Measurements from ENCODE around the gene ATP11A. TPM values are rescaled to one million over a fixed set of nuclear protein-coding genes. Genes with fewer than 3 reads are reported as not detected.
"Not testable (repeated sequence)": the region's sequence is repeated elsewhere in the genome, so short reads cannot be mapped to it uniquely, and the experiment has no call there.

Gene ATP11A
- total RNA-seq, 4 donors from 2014 or later = 23.3 to 35.5 (median 31.1) TPM

DNA sequence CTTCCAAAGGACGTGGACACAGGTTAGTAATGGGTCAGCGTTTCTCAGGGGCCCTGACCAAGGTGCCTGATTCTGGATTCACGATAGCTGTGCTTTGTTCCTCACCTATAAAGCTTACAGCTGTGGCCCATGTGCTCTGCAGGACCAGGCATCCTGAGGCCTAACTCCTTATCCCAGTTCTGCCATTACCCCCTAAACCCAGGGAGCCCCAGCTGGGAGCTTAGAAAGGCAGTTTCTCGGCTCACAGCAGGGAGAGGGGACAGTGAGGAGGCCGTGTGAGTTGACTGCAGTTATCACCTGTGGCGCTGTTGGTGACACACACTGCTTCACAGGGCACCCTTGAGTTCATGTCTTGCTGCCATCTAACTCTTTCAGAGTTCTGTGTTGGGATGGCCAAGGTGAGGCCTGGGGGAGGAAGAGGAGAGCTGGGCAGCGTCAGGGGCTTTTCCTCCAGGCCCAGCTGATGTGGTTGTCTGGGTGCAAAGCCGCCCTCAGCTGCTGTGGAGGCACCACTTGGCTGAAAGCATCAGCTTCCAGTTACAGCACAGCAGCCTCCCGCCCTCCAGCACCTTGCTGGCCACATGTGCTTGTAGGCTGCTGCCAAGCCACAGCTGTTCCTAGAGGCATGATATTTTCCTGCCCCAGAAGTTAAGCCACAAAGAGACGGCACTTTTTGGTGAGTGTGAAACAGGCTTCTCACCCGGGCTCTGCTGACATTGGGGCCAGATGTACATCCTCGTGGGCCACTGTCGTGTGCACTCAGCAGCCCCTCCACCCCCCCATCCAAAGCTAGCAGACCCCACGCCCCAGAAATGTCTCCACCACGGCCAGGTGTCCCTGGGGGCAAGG lies 179.6 kb downstream of the ATP11A start:
- intact Hi-C loops (cut with DNase I; ENCODE audit: low total_unique reads) = no loop called here
- WGBS, 2 donors = 84 to 87% methylated on average over 12 to 15 of the region's 15 CpGs
- no peak for TF ChIP-seq POLR2A (IDR thresholded peaks at IDR 0.05)
- TF ChIP-seq, protein P1, sequence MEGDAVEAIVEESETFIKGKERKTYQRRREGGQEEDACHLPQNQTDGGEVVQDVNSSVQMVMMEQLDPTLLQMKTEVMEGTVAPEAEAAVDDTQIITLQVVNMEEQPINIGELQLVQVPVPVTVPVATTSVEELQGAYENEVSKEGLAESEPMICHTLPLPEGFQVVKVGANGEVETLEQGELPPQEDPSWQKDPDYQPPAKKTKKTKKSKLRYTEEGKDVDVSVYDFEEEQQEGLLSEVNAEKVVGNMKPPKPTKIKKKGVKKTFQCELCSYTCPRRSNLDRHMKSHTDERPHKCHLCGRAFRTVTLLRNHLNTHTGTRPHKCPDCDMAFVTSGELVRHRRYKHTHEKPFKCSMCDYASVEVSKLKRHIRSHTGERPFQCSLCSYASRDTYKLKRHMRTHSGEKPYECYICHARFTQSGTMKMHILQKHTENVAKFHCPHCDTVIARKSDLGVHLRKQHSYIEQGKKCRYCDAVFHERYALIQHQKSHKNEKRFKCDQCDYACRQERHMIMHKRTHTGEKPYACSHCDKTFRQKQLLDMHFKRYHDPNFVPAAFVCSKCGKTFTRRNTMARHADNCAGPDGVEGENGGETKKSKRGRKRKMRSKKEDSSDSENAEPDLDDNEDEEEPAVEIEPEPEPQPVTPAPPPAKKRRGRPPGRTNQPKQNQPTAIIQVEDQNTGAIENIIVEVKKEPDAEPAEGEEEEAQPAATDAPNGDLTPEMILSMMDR (IDR thresholded peaks at IDR 0.05) = no peak
- peak in 1 of 2 donors; percentile 77 for DNase-seq (ENCODE audit: low spot score in 2 of 2)
- no peak overlapping the region for H3K4me3 ChIP-seq (ENCODE audit: low read depth, poor library complexity, severe bottlenecking)

DNA sequence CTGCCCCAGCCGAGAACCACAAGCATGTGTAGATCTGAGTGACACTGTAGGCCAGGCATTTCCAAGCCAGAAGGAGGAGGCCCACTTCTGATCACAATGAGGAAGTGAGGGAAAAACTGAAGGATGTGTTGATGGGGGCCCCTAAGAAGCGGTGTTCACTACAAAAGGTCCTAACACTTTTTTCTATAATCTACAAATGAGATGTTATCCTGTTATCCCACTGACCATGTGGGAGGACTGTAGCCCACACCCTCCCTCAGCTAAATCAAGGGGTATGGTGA lies 180.2 kb downstream of the ATP11A start:
- TF ChIP-seq, protein P1 (IDR thresholded peaks at IDR 0.05) = no peak
- TF ChIP-seq POLR2A (IDR thresholded peaks at IDR 0.05) = no peak
- DNase-seq (ENCODE audit: low spot score in 2 of 2) = peak in 1 of 2 donors; percentile 37
- H3K4me3 ChIP-seq (ENCODE audit: low read depth, poor library complexity, severe bottlenecking) = no peak overlapping the region
- WGBS, 2 donors = 94 to 96% methylated on average over 2 of the region's 2 CpGs
- intact Hi-C loops (cut with DNase I; ENCODE audit: low total_unique reads) = no loop called here

DNA sequence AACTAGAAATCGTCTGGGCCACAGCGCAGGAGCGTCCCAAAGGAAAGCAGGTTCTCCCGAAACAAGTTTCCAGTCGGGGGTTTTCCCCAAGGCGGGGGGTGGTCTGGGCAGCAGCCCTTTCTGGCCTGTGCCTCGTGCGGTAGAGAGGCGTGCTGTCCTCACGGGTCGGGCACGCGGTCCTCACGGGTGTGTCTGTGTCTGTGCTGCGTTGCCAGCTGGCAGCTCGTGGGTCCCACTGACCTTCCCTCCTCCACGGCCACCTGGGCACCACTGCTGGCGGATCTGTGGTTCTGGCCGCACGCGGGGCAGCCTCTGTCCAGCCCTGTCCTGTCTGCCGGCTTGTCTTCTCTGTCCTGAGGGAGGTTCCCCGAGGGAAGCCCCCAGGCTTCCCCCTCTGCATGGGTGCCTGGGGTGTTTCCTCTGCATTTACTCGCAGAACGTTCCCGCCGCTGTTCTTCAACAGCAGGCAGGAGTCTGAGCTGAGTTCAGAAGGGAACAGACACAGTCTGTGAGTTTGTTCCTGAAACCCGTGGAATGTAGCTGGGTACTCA lies 181.0 kb downstream of the ATP11A start:
- WGBS, 2 donors = 85 to 86% methylated on average over 28 of the region's 28 CpGs

DNA sequence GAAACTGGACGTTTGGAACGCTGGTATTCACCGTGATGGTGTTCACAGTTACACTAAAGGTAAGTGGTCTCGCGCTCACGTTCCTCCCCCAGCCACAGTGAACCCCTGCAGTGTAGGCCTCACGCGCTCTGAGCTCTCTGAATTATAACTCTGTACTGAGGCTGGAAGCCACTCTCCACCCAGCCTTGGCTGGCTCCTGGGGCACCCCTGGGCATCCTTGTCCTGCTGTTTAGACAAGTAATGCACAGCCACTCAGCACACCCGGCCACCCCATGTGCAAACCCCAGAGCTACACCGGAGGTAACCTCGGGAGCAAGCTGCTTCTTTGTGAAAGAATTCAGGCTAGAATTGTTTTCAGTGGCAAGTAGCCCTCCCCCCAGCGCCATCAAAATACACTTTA lies 181.9 kb downstream of the ATP11A start:
- 92 to 94% methylated on average over 12 of the region's 12 CpGs for WGBS, 2 donors
- TF ChIP-seq, protein P1 (IDR thresholded peaks at IDR 0.05) = no peak
- TF ChIP-seq POLR2A (IDR thresholded peaks at IDR 0.05) = no peak
- peak in 1 of 2 donors; percentile 66 for DNase-seq (ENCODE audit: low spot score in 2 of 2)
- intact Hi-C loops (cut with DNase I; ENCODE audit: low total_unique reads) = no loop called here
- H3K4me3 ChIP-seq (ENCODE audit: low read depth, poor library complexity, severe bottlenecking) = no peak overlapping the region

More for the DNA sequence above, 181.0 kb downstream of the ATP11A start:
- H3K4me3 ChIP-seq (ENCODE audit: low read depth, poor library complexity, severe bottlenecking) = no peak overlapping the region
- TF ChIP-seq POLR2A (IDR thresholded peaks at IDR 0.05) = no peak
- TF ChIP-seq, protein P1 (IDR thresholded peaks at IDR 0.05) = no peak
- intact Hi-C loops (cut with DNase I; ENCODE audit: low total_unique reads) = no loop called here
- no peak for DNase-seq (ENCODE audit: low spot score in 2 of 2)

DNA sequence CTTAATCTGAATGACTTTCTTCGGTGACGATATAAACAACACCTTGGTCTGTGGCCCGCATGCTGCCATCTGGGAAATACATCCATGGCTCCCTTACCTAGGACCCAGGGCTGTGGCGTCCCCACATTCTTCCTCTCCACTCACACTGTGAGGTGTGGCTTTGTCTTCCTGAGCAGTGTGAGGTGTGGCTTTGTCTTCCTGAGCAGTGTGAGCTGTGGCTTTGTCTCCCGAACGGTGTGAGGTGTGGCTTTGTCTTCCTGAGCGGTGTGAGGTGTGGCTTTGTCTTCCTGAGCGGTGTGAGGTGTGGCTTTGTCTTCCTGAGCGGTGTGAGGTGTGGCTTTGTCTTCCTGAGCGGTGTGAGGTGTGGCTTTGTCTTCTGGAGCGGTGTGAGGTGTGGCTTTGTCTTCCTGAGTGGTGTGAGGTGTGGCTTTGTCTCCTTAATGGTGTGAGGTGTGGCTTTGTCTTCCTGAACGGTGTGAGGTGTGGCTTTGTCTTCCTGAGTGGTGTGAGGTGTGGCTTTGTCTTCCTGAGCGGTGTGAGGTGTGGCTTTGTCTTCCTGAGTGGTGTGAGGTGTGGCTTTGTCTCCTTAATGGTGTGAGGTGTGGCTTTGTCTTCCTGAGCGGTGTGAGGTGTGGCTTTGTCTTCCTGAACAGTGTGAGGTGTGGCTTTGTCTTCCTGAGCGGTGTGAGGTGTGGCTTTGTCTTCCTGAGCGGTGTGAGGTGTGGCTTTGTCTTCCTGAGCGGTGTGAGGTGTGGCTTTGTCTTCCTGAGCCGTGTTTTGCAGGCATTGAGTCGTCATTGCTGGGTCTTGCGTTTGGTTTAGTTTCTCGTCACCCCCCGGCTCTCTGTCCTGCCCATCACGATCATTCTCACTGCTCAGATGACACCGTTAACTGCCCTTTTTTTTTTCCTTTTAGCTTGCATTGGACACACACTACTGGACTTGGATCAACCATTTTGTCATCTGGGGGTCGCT lies 183.1 kb downstream of the ATP11A start:
- DNase-seq (ENCODE audit: low spot score in 2 of 2) = peak in 1 of 2 donors; percentile 56
- H3K4me3 ChIP-seq (ENCODE audit: low read depth, poor library complexity, severe bottlenecking); intact Hi-C loops (cut with DNase I; ENCODE audit: low total_unique reads): not testable (repeated sequence)
- WGBS, 2 donors = 52 to 64% methylated on average over 25 of the region's 25 CpGs
